HG03108 (cell line): Measurements from ENCODE around the gene ZNF232.
"Not testable (repeated sequence)": the region's sequence is repeated elsewhere in the genome, so short reads cannot be mapped to it uniquely, and the experiment has no call there.

Experiments used
- ATAC-seq: cut with Tn5 transposase; IDR thresholded peaks from one replicate; pipeline ENCODE4 v1.9.1; 2021; ENCODE audit warnings: moderate library complexity; ENCODE audit not compliant: unreplicated experiment

Gene ZNF232

DNA sequence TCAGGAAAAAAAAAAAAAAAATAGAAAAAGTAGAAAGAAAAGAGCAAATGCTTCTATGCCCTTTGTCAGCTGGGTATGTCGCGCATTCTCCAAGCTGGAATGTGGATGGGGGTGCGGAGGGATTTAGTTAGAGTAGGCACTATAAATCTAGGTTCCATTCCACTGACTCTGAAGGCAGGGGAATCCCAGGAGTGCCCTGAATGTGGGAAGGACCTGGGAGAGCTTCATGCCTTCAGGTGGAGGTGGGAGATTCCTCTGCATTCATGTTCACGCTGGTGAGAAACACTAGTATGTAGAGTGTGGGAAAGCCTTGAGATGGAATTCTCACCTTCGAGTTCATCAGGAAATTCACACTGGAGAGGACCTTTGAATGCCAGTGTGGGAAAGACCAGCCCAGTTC lies 12.4 kb downstream of the ZNF232 start:
- ATAC-seq = no peak

DNA sequence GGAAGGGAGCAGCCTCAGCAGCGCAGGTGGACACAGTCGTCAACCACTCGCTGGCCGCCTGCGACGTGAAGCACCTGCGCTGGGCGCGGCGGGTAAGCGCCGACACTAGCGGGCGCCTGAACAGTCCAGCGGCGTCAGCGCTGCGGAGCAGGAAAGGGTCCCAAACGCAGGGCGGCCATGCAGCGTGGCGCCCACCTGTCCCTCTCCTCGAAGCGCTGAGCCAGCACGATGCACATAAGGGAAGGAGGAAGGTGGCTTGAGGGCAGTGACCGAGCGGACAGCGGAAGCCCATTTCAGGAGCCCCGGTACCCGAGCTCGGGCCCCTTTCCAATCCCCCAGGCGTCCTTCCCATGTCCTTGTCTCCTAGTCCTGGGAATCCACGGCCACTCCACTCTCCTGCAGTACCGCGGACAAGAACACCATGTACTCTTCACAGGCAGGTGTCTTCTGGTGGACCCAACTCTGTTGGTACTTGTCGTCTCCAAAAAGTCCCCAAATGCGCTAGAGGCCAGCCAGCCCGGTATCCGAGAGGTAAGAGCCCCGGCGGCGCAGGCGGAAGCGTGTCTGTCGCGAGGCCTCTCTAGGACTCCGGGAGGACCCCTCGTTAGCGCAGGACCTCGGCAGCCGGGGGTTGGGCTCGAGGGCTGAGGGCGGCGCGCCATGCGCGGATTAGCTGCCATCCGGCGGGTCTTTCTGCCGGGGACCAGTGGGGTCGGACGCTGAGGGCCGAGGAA lies 14.4 kb downstream of the ZNF232 start:
- ATAC-seq = no peak

DNA sequence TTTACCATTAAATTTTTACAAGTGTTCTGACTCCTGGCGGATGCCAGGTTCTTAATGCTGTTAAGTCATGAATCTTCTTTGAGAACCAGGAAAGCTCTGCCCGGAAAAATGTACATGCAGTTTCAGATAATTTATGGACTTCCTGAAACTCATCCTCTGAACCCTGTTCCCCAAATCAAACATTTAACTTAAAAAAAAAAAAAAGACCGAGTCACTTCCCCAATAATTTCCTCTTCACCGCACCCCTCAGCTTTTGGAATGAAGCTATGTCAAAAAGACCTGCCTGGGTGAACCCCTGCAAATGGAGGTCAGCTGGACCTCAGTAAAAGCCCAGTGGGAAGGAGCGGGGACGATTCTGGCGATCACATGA lies 15.0 kb downstream of the ZNF232 start:
- ATAC-seq = no peak

DNA sequence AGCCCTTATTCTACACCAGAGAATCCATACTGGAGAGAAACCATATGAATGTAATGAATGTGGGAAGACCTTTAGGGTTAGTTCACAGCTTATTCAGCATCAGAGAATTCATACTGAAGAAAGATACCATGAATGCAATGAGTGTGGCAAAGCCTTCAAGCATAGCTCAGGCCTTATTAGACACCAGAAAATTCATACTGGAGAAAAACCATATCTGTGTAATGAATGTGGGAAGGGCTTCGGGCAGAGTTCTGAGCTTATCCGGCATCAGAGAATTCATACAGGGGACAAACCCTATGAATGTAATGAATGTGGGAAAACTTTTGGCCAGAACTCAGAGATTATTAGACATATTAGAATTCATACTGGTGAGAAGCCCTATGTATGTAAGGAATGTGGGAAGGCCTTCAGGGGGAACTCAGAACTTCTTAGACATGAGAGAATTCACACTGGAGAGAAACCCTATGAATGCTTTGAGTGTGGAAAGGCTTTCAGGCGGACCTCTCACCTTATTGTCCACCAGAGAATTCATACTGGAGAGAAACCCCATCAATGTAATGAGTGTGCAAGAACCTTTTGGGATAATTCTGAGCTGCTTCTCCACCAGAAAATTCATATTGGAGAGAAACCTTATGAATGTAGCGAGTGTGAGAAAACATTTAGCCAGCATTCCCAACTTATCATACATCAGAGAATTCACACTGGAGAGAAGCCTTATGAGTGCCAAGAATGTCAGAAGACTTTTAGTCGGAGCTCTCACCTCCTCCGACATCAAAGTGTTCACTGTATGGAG lies 19.3 kb downstream of the ZNF232 start:
- ATAC-seq = no peak

DNA sequence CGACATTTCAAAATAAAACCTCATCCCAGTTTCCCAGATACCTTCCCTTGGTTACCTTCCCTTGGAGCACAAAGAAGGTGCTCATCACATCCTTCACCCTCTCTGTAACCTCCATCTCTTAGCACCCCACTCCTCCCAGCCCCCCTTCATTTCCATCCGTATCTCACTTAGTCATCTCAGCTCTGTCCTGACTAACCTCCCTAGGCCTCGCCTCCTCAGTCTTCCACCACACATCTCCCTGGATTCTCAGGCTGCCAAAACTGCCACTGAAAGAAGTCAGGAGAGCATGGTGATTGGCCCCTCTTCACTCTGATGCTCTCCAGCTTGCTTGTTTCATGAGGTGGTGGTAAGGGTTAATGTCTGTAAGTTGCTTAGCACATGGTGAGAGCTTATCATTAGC lies 31.1 kb downstream of the ZNF232 start:
- no peak for ATAC-seq

DNA sequence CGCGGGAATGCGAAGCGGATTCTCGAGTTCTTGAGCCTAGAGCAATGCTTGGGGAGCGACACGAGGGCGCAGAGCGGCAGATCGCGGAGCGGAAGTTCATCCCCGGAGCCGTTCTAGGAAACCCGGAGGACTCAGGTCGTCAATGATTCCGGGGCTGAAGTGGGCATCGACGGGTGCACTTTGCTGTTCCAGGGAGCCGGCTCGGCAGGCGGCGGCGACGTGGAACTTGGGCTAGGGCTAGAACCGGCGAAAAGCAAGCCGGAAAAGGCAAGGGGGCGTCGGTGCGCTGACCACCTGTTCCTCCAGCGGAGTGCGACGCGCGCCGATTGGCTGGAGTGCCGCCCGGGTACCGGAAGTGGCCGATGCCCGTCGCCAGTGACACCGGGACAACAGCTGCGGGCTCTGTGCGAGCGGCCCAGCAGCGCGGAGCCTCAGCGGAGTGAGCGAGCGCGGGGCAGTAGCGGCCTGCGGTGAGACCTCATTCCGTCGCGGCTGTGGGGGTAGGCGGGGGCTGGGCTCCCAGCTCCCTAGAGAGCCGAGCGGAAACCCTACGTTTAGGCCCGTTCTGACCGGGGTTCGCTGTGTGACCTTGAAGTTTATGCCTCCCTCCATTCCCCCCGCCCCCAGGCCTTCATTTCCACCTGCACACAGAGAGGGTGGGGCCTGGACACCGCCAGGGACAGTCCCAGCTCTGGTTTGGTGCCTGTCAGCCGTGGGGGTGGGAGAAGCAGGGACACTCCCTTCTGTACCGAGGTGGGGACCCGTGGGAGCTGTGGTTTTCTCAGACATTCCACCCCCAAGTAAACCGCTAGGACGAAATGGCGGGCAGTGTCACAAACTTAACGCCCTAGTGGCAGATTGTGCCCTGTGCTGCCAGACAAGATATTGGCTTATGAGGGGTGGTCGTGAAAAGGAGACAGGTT lies 33.3 kb downstream of the ZNF232 start, which contains the start of gene ZFP3:
Gene ZFP3 (plus strand): TSS at position 362 of the 923 bp plus-strand sequence. CDS start 13,038 bp downstream, outside the sequence.
- ATAC-seq = peak; percentile 69

DNA sequence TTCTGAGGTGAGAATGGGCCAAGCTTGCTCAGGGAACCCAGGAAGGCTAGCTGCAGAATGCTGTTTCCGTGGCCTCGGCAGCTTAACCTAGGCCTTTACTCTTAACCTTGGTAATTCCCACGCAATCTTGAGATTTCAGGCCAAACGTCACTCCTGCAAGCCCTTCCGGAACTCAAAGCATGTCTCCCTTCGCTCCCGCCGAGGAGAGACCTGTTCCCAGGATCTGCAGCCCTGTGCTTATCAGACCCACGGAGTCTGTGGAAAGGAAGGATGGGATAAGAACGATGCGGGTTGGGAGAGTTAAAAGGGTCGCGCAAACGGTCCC lies 33.9 kb downstream of the ZNF232 start:
- ATAC-seq = no peak

DNA sequence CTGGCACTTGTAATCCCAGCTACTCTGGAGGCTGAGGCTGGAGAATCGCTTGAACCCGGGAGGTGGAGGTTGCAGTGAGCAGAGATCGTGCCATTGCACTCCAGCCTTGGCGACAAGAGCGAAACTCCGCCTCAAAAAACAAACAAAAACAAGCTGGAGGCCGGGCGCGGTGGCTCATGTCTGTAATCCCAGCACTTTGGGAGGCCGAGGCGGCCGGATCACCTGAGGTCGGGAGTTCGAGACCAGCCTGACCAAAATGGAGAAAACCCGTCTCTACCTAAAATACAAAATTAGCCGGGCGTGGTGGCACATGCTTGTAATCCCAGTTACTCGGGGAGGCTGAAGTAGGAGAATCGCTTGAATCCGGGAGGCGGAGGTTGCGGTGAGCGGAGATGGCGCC lies 34.4 kb downstream of the ZNF232 start:
- ATAC-seq = not testable (repeated sequence)

DNA sequence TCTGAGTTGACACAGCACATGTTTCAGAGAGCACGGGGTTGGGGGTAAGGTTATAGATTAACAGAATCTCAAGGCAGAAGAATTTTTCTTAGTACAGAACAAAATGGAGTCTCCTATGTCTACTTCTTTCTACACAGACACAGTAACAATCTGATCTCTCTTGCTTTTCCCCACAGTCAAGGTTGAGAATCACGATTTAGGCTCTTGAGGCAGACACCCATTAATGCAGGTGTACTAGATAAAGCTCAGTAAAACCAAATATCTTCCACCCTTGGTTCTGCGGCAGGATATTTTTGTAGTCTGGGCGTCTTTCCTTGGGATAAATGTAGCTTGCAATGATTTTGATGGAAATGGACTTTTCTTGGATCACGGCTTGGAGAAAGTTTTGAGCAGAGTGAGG lies 36.2 kb downstream of the ZNF232 start:
- not testable (repeated sequence) for ATAC-seq

DNA sequence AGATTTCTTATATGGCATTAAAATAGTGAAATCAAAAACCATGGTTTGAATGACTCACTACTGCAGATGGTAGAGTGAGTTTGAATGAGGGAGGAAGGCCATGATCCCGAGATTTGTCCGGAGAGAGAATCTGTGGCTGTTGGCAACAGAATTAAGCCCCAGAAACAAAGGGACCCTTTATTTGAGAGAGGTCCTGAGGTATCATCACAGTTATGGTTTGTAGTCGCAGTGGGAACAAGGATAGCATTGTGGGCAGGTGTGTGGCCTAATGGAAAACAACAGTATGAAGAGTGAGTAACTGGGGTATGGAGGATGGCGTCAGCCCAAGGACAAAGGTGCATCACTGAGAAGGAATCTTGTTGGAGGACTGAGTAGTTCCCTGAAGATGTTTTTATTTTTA lies 42.0 kb downstream of the ZNF232 start:
- no peak for ATAC-seq

DNA sequence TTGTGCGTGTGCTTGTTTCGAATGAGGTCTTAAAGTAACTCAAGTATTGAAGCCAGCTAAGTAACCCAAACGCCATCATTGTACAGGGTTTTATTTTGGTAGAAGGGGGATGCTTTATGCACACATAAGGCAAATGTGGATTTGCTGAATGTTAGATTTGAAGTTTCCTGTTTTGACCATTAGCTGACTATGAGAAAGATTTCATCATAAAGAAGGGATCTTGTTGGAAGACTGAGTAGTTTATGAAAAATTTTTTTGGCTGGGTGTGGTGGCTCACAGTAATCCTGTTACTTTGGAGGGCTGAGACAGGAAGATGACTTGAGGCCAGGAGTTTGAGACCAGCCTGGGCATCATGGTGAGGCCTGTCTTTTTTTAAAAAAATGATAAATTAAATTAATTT lies 43.4 kb downstream of the ZNF232 start:
- no peak for ATAC-seq

DNA sequence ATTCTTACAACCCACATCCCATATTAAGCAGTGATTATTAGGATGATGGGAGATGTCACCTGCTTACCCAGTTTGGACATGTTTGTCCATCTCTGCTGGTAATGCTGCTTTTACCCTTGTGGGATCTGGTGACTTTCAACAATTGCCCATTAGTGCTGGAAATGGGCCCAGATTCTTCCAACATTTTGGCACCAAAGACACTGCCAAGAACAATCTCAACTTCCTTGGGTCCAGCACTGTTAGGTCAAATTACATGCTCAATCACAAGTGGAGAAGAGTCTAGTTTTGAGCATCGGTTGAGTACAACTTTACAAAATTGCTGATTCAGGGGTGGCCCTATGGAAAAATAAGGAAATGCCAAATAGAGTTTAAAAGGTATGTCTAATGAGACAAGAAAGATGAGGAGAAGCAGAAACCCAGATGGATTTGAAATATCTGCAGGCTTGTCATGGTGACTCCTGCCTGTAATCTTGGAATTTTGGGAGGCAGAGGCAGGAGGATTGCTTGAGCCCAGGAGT lies 46.4 kb downstream of the ZNF232 start:
- no peak for ATAC-seq
